Left ventricle myocardium inferior (tissue), 1 donor: ENCODE measurements around the gene CCNQ. TPM values are rescaled to one million over a fixed set of nuclear protein-coding genes. Genes with fewer than 3 reads are reported as not detected.
A peak's percentile ranks its signal among the peaks of the same experiment; 100 is the strongest.

Experiments
- DNase-seq: peaks from one replicate; pipeline ENCODE4 v3.0.0-alpha.2; 2020
- H3K27ac ChIP-seq: fragments of 200-600 bp; replicated peaks from 2 replicates; pipeline ENCODE4 v1.8.0; 2021
- H3K27me3 ChIP-seq: fragments of 200-600 bp; 2 replicates; pipeline ENCODE4 v1.8.0; 2021; ENCODE audit warnings: low read depth
- H3K36me3 ChIP-seq: fragments of 200-600 bp; 2 replicates; pipeline ENCODE4 v1.8.0; 2021
- H3K4me1 ChIP-seq: fragments of 200-600 bp; 2 replicates; pipeline ENCODE4 v1.8.0; 2021
- H3K4me3 ChIP-seq: fragments of 200-600 bp; 2 replicates; pipeline ENCODE4 v1.8.0; 2021; ENCODE audit warnings: mild to moderate bottlenecking, moderate library complexity
- H3K9me3 ChIP-seq: fragments of 200-600 bp; replicated peaks from 2 replicates; pipeline ENCODE4 v1.8.0; 2021
- CTCF ChIP-seq: fragments of 200-600 bp; IDR thresholded peaks from 2 replicates; pipeline ENCODE4 v1.8.0; 2021; ENCODE audit warnings: antibody characterized with exemption, mild to moderate bottlenecking, borderline replicate concordance
- intact Hi-C: fragments of 100-400 bp; cut with micrococcal nuclease; formaldehyde crosslinking; loops from one replicate; pipeline ENCODE4 v1.11.0; 2022
- total RNA-seq: library from RNA; stranded (reverse); fragmentation: NEBNext Ultra II Directional; extraction: Animal tissue kit (Norgen Biotek cat#: 25700); gene quantifications from one replicate; pipeline ENCODE4 v1.2.1, GENCODE V29; 2021
- donor health status: DM: no; HTN: yes; CAD: no; lungs with severe emphysema.

CCNQ gene
- total RNA-seq, 1 donor from 2014 or later: 39.3 TPM

- no peak overlapping the region for H3K4me3 ChIP-seq
- intact Hi-C loops: no loop called here
- no peak for TF ChIP-seq CTCF
- no peaks in the 10 kb centered on the region for H3K9me3 ChIP-seq
- no peak for DNase-seq
- H3K27me3 ChIP-seq: no peaks in the 10 kb centered on the region
- peaks cover 5% of the 10 kb centered on the region for H3K36me3 ChIP-seq
- H3K4me1 ChIP-seq: peaks cover 53% of the 10 kb centered on the region
- H3K27ac ChIP-seq: peak overlapping the region; percentile 84
Observed at GRCh38 chrX:153595387-153595786, 3.6 kb downstream of the CCNQ start.

- peaks cover 5% of the 10 kb centered on the region for H3K36me3 ChIP-seq
Observed at GRCh38 chrX:153593811-153594500, 5.0 kb downstream of the CCNQ start.

GRCh38 chrX:153592966-153593688 is 5.8 kb downstream of the CCNQ start:
- intact Hi-C loops: no loop called here
- TF ChIP-seq CTCF: no peak
- DNase-seq: peak; percentile 69
- Histone ChIP-seq H3K4me3 (no peak overlapping the region), H3K36me3 (peaks cover 8% of the 10 kb centered on the region), H3K9me3 (no peaks in the 10 kb centered on the region), H3K27ac (peak overlapping the region; percentile 84), H3K4me1 (peaks cover 43% of the 10 kb centered on the region), H3K27me3 (no peaks in the 10 kb centered on the region)

More at GRCh38 chrX:153593811-153594500, 5.0 kb downstream of the CCNQ start:
- Histone ChIP-seq H3K4me3 (no peak overlapping the region), H3K9me3 (no peaks in the 10 kb centered on the region), H3K27me3 (no peaks in the 10 kb centered on the region), H3K4me1 (peaks cover 46% of the 10 kb centered on the region), H3K27ac (peak overlapping the region; percentile 84)
- DNase-seq: no peak
- intact Hi-C loops: no loop called here
- no peak for TF ChIP-seq CTCF

- H3K36me3 ChIP-seq: peaks cover 17% of the 10 kb centered on the region
- no peaks in the 10 kb centered on the region for H3K9me3 ChIP-seq
- intact Hi-C loops: no loop called here
- H3K27ac ChIP-seq: peak overlapping the region; percentile 84
- no peaks in the 10 kb centered on the region for H3K27me3 ChIP-seq
- no peak for TF ChIP-seq CTCF
- no peak overlapping the region for H3K4me3 ChIP-seq
- DNase-seq: no peak
- H3K4me1 ChIP-seq: peaks cover 35% of the 10 kb centered on the region
Observed at GRCh38 chrX:153592091-153592833, 6.7 kb downstream of the CCNQ start.
